ENCODE results near the gene VAV3.

The VAV3 gene

GRCh38 chr1:107622966-107623365 is 342.0 kb downstream of the VAV3 start:
- no peak for TF ChIP-seq CTCF (conservative IDR thresholded peaks at IDR 0.05)
- no peak overlapping the region for H3K27ac ChIP-seq

- no peak overlapping the region for H3K27ac ChIP-seq
- no peak for TF ChIP-seq CTCF (conservative IDR thresholded peaks at IDR 0.05)
Observed at GRCh38 chr1:107622535-107622934, 342.4 kb downstream of the VAV3 start.

- no peak for TF ChIP-seq CTCF (conservative IDR thresholded peaks at IDR 0.05)
- no peak overlapping the region for H3K27ac ChIP-seq
Observed at GRCh38 chr1:107620753-107621152, 344.2 kb downstream of the VAV3 start.

- no peak for TF ChIP-seq CTCF (conservative IDR thresholded peaks at IDR 0.05)
Observed at GRCh38 chr1:107618539-107618938, 346.4 kb downstream of the VAV3 start.

GRCh38 chr1:107617921-107618320 is 347.1 kb downstream of the VAV3 start:
- no peak for TF ChIP-seq CTCF (conservative IDR thresholded peaks at IDR 0.05)
- H3K27ac ChIP-seq, result no peak overlapping the region

More at GRCh38 chr1:107618539-107618938, 346.4 kb downstream of the VAV3 start:
- H3K27ac ChIP-seq, result no peak overlapping the region

- TF ChIP-seq CTCF (conservative IDR thresholded peaks at IDR 0.05), result no peak
- H3K27ac ChIP-seq, result no peak overlapping the region
Observed at GRCh38 chr1:107617456-107617855, 347.5 kb downstream of the VAV3 start.

- TF ChIP-seq CTCF (conservative IDR thresholded peaks at IDR 0.05), result no peak
- H3K27ac ChIP-seq, result no peak overlapping the region
Observed at GRCh38 chr1:107609808-107610207, 355.2 kb downstream of the VAV3 start.

- TF ChIP-seq CTCF (conservative IDR thresholded peaks at IDR 0.05), result no peak
- no peak overlapping the region for H3K27ac ChIP-seq
Observed at GRCh38 chr1:107604825-107605224, 360.2 kb downstream of the VAV3 start.
